ENCODE measurements around the gene SLC22A9.

DNA sequence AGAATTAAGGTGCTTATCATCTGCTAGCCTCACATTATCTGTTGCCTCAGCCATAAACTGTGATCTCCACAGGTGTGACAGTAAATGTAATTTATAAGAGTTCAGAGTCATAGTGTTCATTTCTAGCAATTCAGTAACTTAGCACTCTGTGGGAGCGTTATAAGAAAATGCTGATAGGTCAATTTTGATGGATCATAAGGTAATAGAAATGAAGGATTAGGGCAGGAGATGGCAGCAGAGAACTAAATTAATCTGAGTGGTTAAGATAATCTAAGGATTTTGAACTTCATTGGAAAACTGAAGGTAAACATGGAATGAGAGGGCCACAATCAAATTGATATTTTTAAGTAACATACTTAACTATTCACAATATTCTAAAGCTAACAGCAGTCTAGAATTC, 26.5 kb upstream of the SLC22A9 start:
- TF ChIP-seq, protein P1, sequence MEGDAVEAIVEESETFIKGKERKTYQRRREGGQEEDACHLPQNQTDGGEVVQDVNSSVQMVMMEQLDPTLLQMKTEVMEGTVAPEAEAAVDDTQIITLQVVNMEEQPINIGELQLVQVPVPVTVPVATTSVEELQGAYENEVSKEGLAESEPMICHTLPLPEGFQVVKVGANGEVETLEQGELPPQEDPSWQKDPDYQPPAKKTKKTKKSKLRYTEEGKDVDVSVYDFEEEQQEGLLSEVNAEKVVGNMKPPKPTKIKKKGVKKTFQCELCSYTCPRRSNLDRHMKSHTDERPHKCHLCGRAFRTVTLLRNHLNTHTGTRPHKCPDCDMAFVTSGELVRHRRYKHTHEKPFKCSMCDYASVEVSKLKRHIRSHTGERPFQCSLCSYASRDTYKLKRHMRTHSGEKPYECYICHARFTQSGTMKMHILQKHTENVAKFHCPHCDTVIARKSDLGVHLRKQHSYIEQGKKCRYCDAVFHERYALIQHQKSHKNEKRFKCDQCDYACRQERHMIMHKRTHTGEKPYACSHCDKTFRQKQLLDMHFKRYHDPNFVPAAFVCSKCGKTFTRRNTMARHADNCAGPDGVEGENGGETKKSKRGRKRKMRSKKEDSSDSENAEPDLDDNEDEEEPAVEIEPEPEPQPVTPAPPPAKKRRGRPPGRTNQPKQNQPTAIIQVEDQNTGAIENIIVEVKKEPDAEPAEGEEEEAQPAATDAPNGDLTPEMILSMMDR (IDR thresholded peaks at IDR 0.05) = no peak
- TF ChIP-seq POLR2A (IDR thresholded peaks at IDR 0.05) (no peak), POLR2AphosphoS5 (IDR thresholded peaks at IDR 0.05) (no peak)
